ENCODE measurements around the gene MTNR1A.
A peak's percentile ranks its signal among the peaks of the same experiment; 100 is the strongest.

Gene MTNR1A

GRCh38 chr4:186554914-186555827, at the start of gene MTNR1A:
MTNR1A (minus strand) TSS chr4:186555567; CDS start chr4:186555365, 202 bp downstream.
- Mint-ChIP-seq H3K4me1 (peaks cover 0 to 2% of the 10 kb centered on the region in 2 donors), H3K27me3 (peaks cover 19 to 22% of the 10 kb centered on the region in 2 donors), H3K36me3 (peaks cover 0 to 3% of the 10 kb centered on the region in 2 donors), H3K4me3 (no peak within 1 kb of the TSS), H3K27ac (no peak within 1 kb of the TSS), H3K9me3 (peaks cover 4 to 6% of the 10 kb centered on the region in 2 donors)
- ATAC-seq (replicated peaks) (no peak), DNase-seq (no peak)

- Mint-ChIP-seq H3K27me3 (no peaks in the 10 kb centered on the region), H3K4me3 (no peak overlapping the region), H3K27ac (no peak overlapping the region), H3K36me3 (peaks cover 0 to 4% of the 10 kb centered on the region in 2 donors), H3K9me3 (peaks cover 7 to 8% of the 10 kb centered on the region in 2 donors), H3K4me1 (no peaks in the 10 kb centered on the region)
- ATAC-seq (replicated peaks) (no peak), DNase-seq (no peak)
Measured at GRCh38 chr4:186604124-186604807, 48.9 kb upstream of the MTNR1A start.

- H3K27me3 Mint-ChIP-seq: no peaks in the 10 kb centered on the region
- no peak overlapping the region for H3K4me3 Mint-ChIP-seq
- peaks cover 0 to 4% of the 10 kb centered on the region in 2 donors for H3K36me3 Mint-ChIP-seq
- H3K4me1 Mint-ChIP-seq: no peaks in the 10 kb centered on the region
- no peak overlapping the region for H3K27ac Mint-ChIP-seq
- ATAC-seq (replicated peaks): no peak
- H3K9me3 Mint-ChIP-seq: peaks cover 6 to 8% of the 10 kb centered on the region in 2 donors
- DNase-seq: no peak
Measured at GRCh38 chr4:186602978-186603377, 47.6 kb upstream of the MTNR1A start.

- Mint-ChIP-seq H3K36me3 (peaks cover 0 to 1% of the 10 kb centered on the region in 2 donors), H3K27me3 (no peaks in the 10 kb centered on the region), H3K9me3 (no peaks in the 10 kb centered on the region), H3K4me1 (no peaks in the 10 kb centered on the region), H3K27ac (no peak overlapping the region), H3K4me3 (no peak overlapping the region)
- DNase-seq (no peak), ATAC-seq (replicated peaks) (no peak)
Measured at GRCh38 chr4:186599483-186599882, 44.1 kb upstream of the MTNR1A start.

GRCh38 chr4:186598686-186599085, 43.3 kb upstream of the MTNR1A start:
- Mint-ChIP-seq H3K9me3 (no peaks in the 10 kb centered on the region), H3K36me3 (no peaks in the 10 kb centered on the region), H3K4me1 (no peaks in the 10 kb centered on the region), H3K4me3 (no peak overlapping the region), H3K27me3 (no peaks in the 10 kb centered on the region), H3K27ac (no peak overlapping the region)
- DNase-seq: no peak
- ATAC-seq (replicated peaks): no peak

- H3K27me3 Mint-ChIP-seq: no peaks in the 10 kb centered on the region
Measured at GRCh38 chr4:186596850-186597390, 41.6 kb upstream of the MTNR1A start.

GRCh38 chr4:186596346-186596745, 41.0 kb upstream of the MTNR1A start:
- Mint-ChIP-seq H3K9me3 (no peaks in the 10 kb centered on the region), H3K4me3 (no peak overlapping the region), H3K4me1 (no peaks in the 10 kb centered on the region), H3K36me3 (no peaks in the 10 kb centered on the region), H3K27ac (no peak overlapping the region), H3K27me3 (no peaks in the 10 kb centered on the region)
- DNase-seq: no peak
- ATAC-seq (replicated peaks): no peak

More at GRCh38 chr4:186596850-186597390, 41.6 kb upstream of the MTNR1A start:
- Mint-ChIP-seq H3K4me3 (no peak overlapping the region), H3K9me3 (no peaks in the 10 kb centered on the region), H3K27ac (no peak overlapping the region), H3K36me3 (no peaks in the 10 kb centered on the region), H3K4me1 (no peaks in the 10 kb centered on the region)
- ATAC-seq (replicated peaks) (no peak), DNase-seq (no peak)

GRCh38 chr4:186593587-186593973, 38.2 kb upstream of the MTNR1A start:
- H3K9me3 Mint-ChIP-seq: no peaks in the 10 kb centered on the region

GRCh38 chr4:186592966-186593586, 37.7 kb upstream of the MTNR1A start:
- no peak for DNase-seq
- no peaks in the 10 kb centered on the region for H3K36me3 Mint-ChIP-seq
- no peak overlapping the region for H3K27ac Mint-ChIP-seq
- H3K27me3 Mint-ChIP-seq: no peaks in the 10 kb centered on the region
- no peak for ATAC-seq (replicated peaks)
- no peaks in the 10 kb centered on the region for H3K4me1 Mint-ChIP-seq
- no peaks in the 10 kb centered on the region for H3K9me3 Mint-ChIP-seq
- H3K4me3 Mint-ChIP-seq: no peak overlapping the region

More at GRCh38 chr4:186593587-186593973, 38.2 kb upstream of the MTNR1A start:
- no peak overlapping the region for H3K27ac Mint-ChIP-seq
- no peaks in the 10 kb centered on the region for H3K4me1 Mint-ChIP-seq
- DNase-seq (no peak), ATAC-seq (replicated peaks) (no peak)
- H3K27me3 Mint-ChIP-seq: no peaks in the 10 kb centered on the region
- H3K4me3 Mint-ChIP-seq: no peak overlapping the region
- H3K36me3 Mint-ChIP-seq: no peaks in the 10 kb centered on the region

- Mint-ChIP-seq H3K27ac (no peak overlapping the region), H3K9me3 (no peaks in the 10 kb centered on the region), H3K4me1 (no peaks in the 10 kb centered on the region), H3K27me3 (no peaks in the 10 kb centered on the region), H3K4me3 (no peak overlapping the region), H3K36me3 (no peaks in the 10 kb centered on the region)
- no peak for DNase-seq
- no peak for ATAC-seq (replicated peaks)
Measured at GRCh38 chr4:186592445-186592844, 37.1 kb upstream of the MTNR1A start.

GRCh38 chr4:186591651-186592050, 36.3 kb upstream of the MTNR1A start:
- Mint-ChIP-seq H3K9me3 (no peaks in the 10 kb centered on the region), H3K27me3 (no peaks in the 10 kb centered on the region), H3K4me3 (no peak overlapping the region), H3K4me1 (no peaks in the 10 kb centered on the region), H3K27ac (no peak overlapping the region), H3K36me3 (no peaks in the 10 kb centered on the region)
- ATAC-seq (replicated peaks): no peak
- no peak for DNase-seq

- Mint-ChIP-seq H3K27ac (no peak overlapping the region), H3K36me3 (no peaks in the 10 kb centered on the region), H3K27me3 (no peaks in the 10 kb centered on the region), H3K4me1 (no peaks in the 10 kb centered on the region), H3K9me3 (no peaks in the 10 kb centered on the region), H3K4me3 (no peak overlapping the region)
- no peak for ATAC-seq (replicated peaks)
- DNase-seq: no peak
Measured at GRCh38 chr4:186588503-186588902, 33.1 kb upstream of the MTNR1A start.

- H3K4me3 Mint-ChIP-seq: no peak overlapping the region
- no peaks in the 10 kb centered on the region for H3K4me1 Mint-ChIP-seq
- H3K27ac Mint-ChIP-seq: no peak overlapping the region
- no peaks in the 10 kb centered on the region for H3K36me3 Mint-ChIP-seq
- DNase-seq: no peak
- peaks cover 0 to under 1% of the 10 kb centered on the region in 2 donors for H3K9me3 Mint-ChIP-seq
- no peaks in the 10 kb centered on the region for H3K27me3 Mint-ChIP-seq
- ATAC-seq (replicated peaks): peak; percentile 48 to 58
Measured at GRCh38 chr4:186587416-186588018, 32.1 kb upstream of the MTNR1A start.

- H3K36me3 Mint-ChIP-seq: no peaks in the 10 kb centered on the region
- no peak overlapping the region for H3K4me3 Mint-ChIP-seq
- DNase-seq (no peak), ATAC-seq (replicated peaks) (no peak)
- no peaks in the 10 kb centered on the region for H3K4me1 Mint-ChIP-seq
- peaks cover 1 to 4% of the 10 kb centered on the region in 2 donors for H3K9me3 Mint-ChIP-seq
- H3K27me3 Mint-ChIP-seq: no peaks in the 10 kb centered on the region
- no peak overlapping the region for H3K27ac Mint-ChIP-seq
Measured at GRCh38 chr4:186586205-186586604, 30.8 kb upstream of the MTNR1A start.

Data from stimulated activated naive B cell treated with anti-CD40 and anti-IgM and Interleukin-4, amounts not matched to agents 10 μg/mL and 1 μg/mL and 100 μg/mL, for 72 hours (primary cell).